ENCODE data around the gene LRRC17. TPM values are rescaled to one million over a fixed set of nuclear protein-coding genes. Genes with fewer than 3 reads are reported as not detected.

The LRRC17 gene
- total RNA-seq, 1 experiment from 2014 or later: 0.39 TPM

GRCh38 chr7:102966465-102966864 lies 53.7 kb downstream of the LRRC17 start:
- Mint-ChIP-seq H3K4me1 (ENCODE audit: low read depth, unreplicated experiment) (no peaks in the 10 kb centered on the region), H3K36me3 (ENCODE audit: insufficient read depth, unreplicated experiment) (no peaks in the 10 kb centered on the region), H3K27me3 (ENCODE audit: insufficient read depth, unreplicated experiment) (no peaks in the 10 kb centered on the region), H3K27ac (ENCODE audit: unreplicated experiment) (no peak overlapping the region), H3K4me3 (ENCODE audit: unreplicated experiment) (no peak overlapping the region), H3K9me3 (ENCODE audit: unreplicated experiment) (no peaks in the 10 kb centered on the region)
- ChIA-PET POLR2A (no interaction called here), CTCF (no interaction called here)
- Histone ChIP-seq H3K27me3 (replicated peaks; ENCODE audit: control insufficient read depth, insufficient read depth, low read length) (no peaks in the 10 kb centered on the region), H3K4me1 (no peaks in the 10 kb centered on the region), H3K4me3 (ENCODE audit: low read depth, low read length) (no peak overlapping the region), H3K9me3 (no peaks in the 10 kb centered on the region), H3K36me3 (ENCODE audit: control insufficient read depth, insufficient read depth, low read length) (no peaks in the 10 kb centered on the region)
- intact Hi-C loops (cut with micrococcal nuclease; ENCODE audit: unreplicated experiment): no loop called here
- DNase-seq: no peak
- no peak for TF ChIP-seq CTCF (IDR thresholded peaks at IDR 0.05; ENCODE audit: insufficient read depth in 1 of 2, low read depth in 1 of 2, low read length in 1 of 2, severe bottlenecking in 1 of 2, unreplicated experiment in 1 of 2)
- no TSS peak for BruUV-seq (replicated peaks)

- TF ChIP-seq CTCF (IDR thresholded peaks at IDR 0.05; ENCODE audit: insufficient read depth in 1 of 2, low read depth in 1 of 2, low read length in 1 of 2, severe bottlenecking in 1 of 2, unreplicated experiment in 1 of 2): no peak
- no peaks in the 10 kb centered on the region for H3K4me1 Mint-ChIP-seq (ENCODE audit: low read depth, unreplicated experiment)
- Histone ChIP-seq H3K4me1 (no peaks in the 10 kb centered on the region), H3K36me3 (ENCODE audit: control insufficient read depth, insufficient read depth, low read length) (no peaks in the 10 kb centered on the region), H3K4me3 (ENCODE audit: low read depth, low read length) (no peak overlapping the region), H3K27me3 (replicated peaks; ENCODE audit: control insufficient read depth, insufficient read depth, low read length) (no peaks in the 10 kb centered on the region), H3K9me3 (no peaks in the 10 kb centered on the region)
- no peaks in the 10 kb centered on the region for H3K27me3 Mint-ChIP-seq (ENCODE audit: insufficient read depth, unreplicated experiment)
- intact Hi-C loops (cut with micrococcal nuclease; ENCODE audit: unreplicated experiment): no loop called here
- H3K9me3 Mint-ChIP-seq (ENCODE audit: unreplicated experiment): no peaks in the 10 kb centered on the region
- ChIA-PET CTCF (no interaction called here), POLR2A (no interaction called here)
- no peaks in the 10 kb centered on the region for H3K36me3 Mint-ChIP-seq (ENCODE audit: insufficient read depth, unreplicated experiment)
- no peak overlapping the region for H3K27ac Mint-ChIP-seq (ENCODE audit: unreplicated experiment)
- H3K4me3 Mint-ChIP-seq (ENCODE audit: unreplicated experiment): no peak overlapping the region
- BruUV-seq (replicated peaks): no TSS peak
- no peak for DNase-seq
Observed at GRCh38 chr7:102967798-102968197, 55.0 kb downstream of the LRRC17 start.

- Mint-ChIP-seq H3K36me3 (ENCODE audit: insufficient read depth, unreplicated experiment) (no peaks in the 10 kb centered on the region), H3K9me3 (ENCODE audit: unreplicated experiment) (no peaks in the 10 kb centered on the region), H3K4me3 (ENCODE audit: unreplicated experiment) (no peak overlapping the region), H3K27me3 (ENCODE audit: insufficient read depth, unreplicated experiment) (no peaks in the 10 kb centered on the region), H3K4me1 (ENCODE audit: low read depth, unreplicated experiment) (no peaks in the 10 kb centered on the region), H3K27ac (ENCODE audit: unreplicated experiment) (no peak overlapping the region)
- ChIA-PET POLR2A (no interaction called here), CTCF (no interaction called here)
- BruUV-seq (replicated peaks): no TSS peak
- Histone ChIP-seq H3K9me3 (no peaks in the 10 kb centered on the region), H3K36me3 (ENCODE audit: control insufficient read depth, insufficient read depth, low read length) (no peaks in the 10 kb centered on the region), H3K27me3 (replicated peaks; ENCODE audit: control insufficient read depth, insufficient read depth, low read length) (no peaks in the 10 kb centered on the region), H3K4me1 (no peaks in the 10 kb centered on the region), H3K4me3 (ENCODE audit: low read depth, low read length) (no peak overlapping the region)
- TF ChIP-seq CTCF (IDR thresholded peaks at IDR 0.05; ENCODE audit: insufficient read depth in 1 of 2, low read depth in 1 of 2, low read length in 1 of 2, severe bottlenecking in 1 of 2, unreplicated experiment in 1 of 2): no peak
- intact Hi-C loops (cut with micrococcal nuclease; ENCODE audit: unreplicated experiment): no loop called here
- DNase-seq: no peak
Observed at GRCh38 chr7:102973096-102973802, 60.4 kb downstream of the LRRC17 start.

All from Caco-2 (cell line).